HCT116 (cell line): ENCODE data around the gene MRPS23. TPM values are rescaled to one million over a fixed set of nuclear protein-coding genes. Genes with fewer than 3 reads are reported as not detected.

Experiments
- ATAC-seq: fragments of 200-7000 bp; cut with Tn5 transposase; 2 replicates; pipeline ENCODE4 v1.9.1; 2020; ENCODE audit warnings: mild to moderate bottlenecking, moderate library complexity
- BruUV-seq: library from RNA; stranded (reverse); fragments of 400-500 nt; replicated peaks from 2 replicates; lab custom pipeline; 2021; lab: Mats Ljungman, UMichigan
- CTCF ChIA-PET: fragments of 300-600 bp; sonication (Branson Sonifier 250); formaldehyde crosslinking; loops from one replicate; lab custom pipeline; 2021; ENCODE audit warnings: antibody characterized with exemption; lab: Charles Lee
- POLR2A ChIA-PET: fragments of 300-600, 350-600 bp; sonication (Branson Sonifier 250); formaldehyde crosslinking; loops from one replicate; lab custom pipeline; 2021; ENCODE audit warnings: antibody characterized with exemption; lab: Charles Lee
- RAD21 ChIA-PET, 2 experiments: fragments of 300-600 bp; sonication (Branson Sonifier 250); formaldehyde crosslinking; loops; one replicate each; lab custom pipeline; 2023; ENCODE audit warnings: low total read pairs in 2 of 2; ENCODE audit not compliant: uncharacterized antibody in 2 of 2, unreplicated experiment in 2 of 2, low non-redundant PET in 1 of 2; lab: Charles Lee
- DNase-seq: peaks from one replicate; pipeline ENCODE4 v3.0.0-alpha.2; 2010; ENCODE audit warnings: low read depth, low spot score
- H2AFZ ChIP-seq: fragments of 200-600 bp; shearing (Covaris generic), sonication (generic); 2 replicates; pipeline ENCODE4 v1.6.1; 2017; ENCODE audit warnings: low read depth, mixed run types, mixed read lengths, antibody characterized with exemption, low read length; ENCODE audit not compliant: poor library complexity, severe bottlenecking
- H3K27ac ChIP-seq: 2 replicates; pipeline ENCODE4 v1.5.1; 2012; ENCODE audit warnings: low read depth, low read length
- H3K27me3 ChIP-seq: fragments of 200-600 bp; sonication (generic); 2 replicates; pipeline ENCODE4 v1.6.1; 2016; ENCODE audit warnings: mixed run types, low read length, mixed read lengths; ENCODE audit not compliant: insufficient read depth
- H3K36me3 ChIP-seq, 2 experiments: fragments of 200-500 bp in 1 of 2; fragments of 200-600 bp in 1 of 2; sonication (Bioruptor generic) in 1 of 2; sonication (generic) in 1 of 2; 2 replicates each; pipeline versions ENCODE4 v1.5.1 to v1.6.1; 2014 to 2016; ENCODE audit warnings: low read length in 2 of 2, inconsistent platforms in 1 of 2, mixed read lengths in 1 of 2, mixed run types in 1 of 2; ENCODE audit not compliant: insufficient read depth in 2 of 2, control insufficient read depth in 1 of 2
- H3K4me1 ChIP-seq, 2 experiments: fragments of 200-600 bp in 1 of 2; sonication (generic) in 1 of 2; 2 replicates each; pipeline versions ENCODE4 v1.5.1 to v1.6.1; 2012 to 2017; ENCODE audit warnings: low read length in 2 of 2, inconsistent platforms in 1 of 2, mild to moderate bottlenecking in 1 of 2, mixed read lengths in 1 of 2, mixed run types in 1 of 2, moderate library complexity in 1 of 2; ENCODE audit not compliant: insufficient read depth in 2 of 2, control insufficient read depth in 1 of 2
- H3K4me2 ChIP-seq: fragments of 200-600 bp; sonication (generic); 2 replicates; pipeline ENCODE4 v1.6.1; 2017; ENCODE audit warnings: mixed run types, low read length, mixed read lengths
- H3K4me3 ChIP-seq, 2 experiments: fragments of 200-600 bp in 1 of 2; sonication (generic) in 1 of 2; replicated peaks in 1 of 2; 2 replicates each; pipeline ENCODE4 v1.5.1; 2011 to 2016; ENCODE audit warnings: low read length in 2 of 2, control low read depth in 1 of 2, low read depth in 1 of 2, mild to moderate bottlenecking in 1 of 2, mixed read lengths in 1 of 2, mixed run types in 1 of 2
- H3K79me2 ChIP-seq: fragments of 200-600 bp; sonication (generic); 2 replicates; pipeline ENCODE4 v1.6.1; 2017; ENCODE audit warnings: mild to moderate bottlenecking, mixed run types, low read length, moderate library complexity, mixed read lengths; ENCODE audit not compliant: insufficient read depth
- H3K9ac ChIP-seq: fragments of 200-600 bp; sonication (generic); 2 replicates; pipeline ENCODE4 v1.6.1; 2016; ENCODE audit warnings: low read length, mixed read lengths
- H3K9me2 ChIP-seq: fragments of 200-600 bp; sonication (generic), shearing (Covaris generic); 2 replicates; pipeline ENCODE4 v1.6.1; 2017; ENCODE audit warnings: mixed run types, mild to moderate bottlenecking, moderate library complexity; ENCODE audit not compliant: insufficient read depth
- H3K9me3 ChIP-seq, 2 experiments: fragments of 200-500 bp in 1 of 2; fragments of 200-600 bp in 1 of 2; sonication (Bioruptor generic) in 1 of 2; sonication (generic) in 1 of 2; 2 replicates each; pipeline ENCODE4 v1.6.1; 2014 to 2017; ENCODE audit warnings: low read length in 2 of 2, mixed read lengths in 2 of 2, inconsistent platforms in 1 of 2, low read depth in 1 of 2, mild to moderate bottlenecking in 1 of 2, mixed run types in 1 of 2, moderate library complexity in 1 of 2; ENCODE audit not compliant: control insufficient read depth in 1 of 2, insufficient read depth in 1 of 2
- H4K20me1 ChIP-seq: fragments of 200-600 bp; sonication (generic), shearing (Covaris generic); 2 replicates; pipeline ENCODE4 v1.6.1; 2017; ENCODE audit warnings: mixed run types, mild to moderate bottlenecking, moderate library complexity; ENCODE audit not compliant: insufficient read depth
- CEBPB ChIP-seq: IDR thresholded peaks from 2 replicates; pipeline ENCODE4 v1.6.1; 2012; ENCODE audit warnings: low read depth
- CTCF ChIP-seq, 3 experiments: fragments of 200-600 bp in 1 of 3; sonication (generic) in 1 of 3; IDR thresholded peaks in 2 of 3; conservative IDR thresholded peaks in 1 of 3; 2 replicates each; pipeline ENCODE4 v1.5.1; 2012 to 2017; ENCODE audit warnings: low read depth in 2 of 3, low read length in 2 of 3, antibody characterized with exemption in 1 of 3, borderline replicate concordance in 1 of 3, control low read depth in 1 of 3, mild to moderate bottlenecking in 1 of 3, mixed read lengths in 1 of 3, mixed run types in 1 of 3, moderate library complexity in 1 of 3; ENCODE audit not compliant: insufficient read depth in 1 of 3
- ELF1 ChIP-seq: IDR thresholded peaks from 2 replicates; pipeline ENCODE4 v1.6.1; 2012; ENCODE audit warnings: low read depth, borderline replicate concordance
- EZH2 ChIP-seq: fragments of 200-600 bp; sonication (generic); IDR thresholded peaks from 2 replicates; pipeline ENCODE4 v1.6.1; 2017; ENCODE audit warnings: antibody characterized with exemption, mixed run types
- MAX ChIP-seq: IDR thresholded peaks from 2 replicates; pipeline ENCODE4 v1.6.1; 2012
- POLR2A ChIP-seq: IDR thresholded peaks from 2 replicates; pipeline ENCODE4 v1.7.0; 2011; ENCODE audit warnings: borderline replicate concordance; ENCODE audit not compliant: insufficient read depth, insufficient read length; ENCODE audit errors: extremely low read depth
- SIN3A ChIP-seq: IDR thresholded peaks from 2 replicates; pipeline ENCODE4 v1.6.1; 2012; ENCODE audit warnings: low read depth
- SRF ChIP-seq: IDR thresholded peaks from 2 replicates; pipeline ENCODE4 v1.6.1; 2012; ENCODE audit warnings: low read depth
- YY1 ChIP-seq: IDR thresholded peaks from 2 replicates; pipeline ENCODE4 v1.6.1; 2011; ENCODE audit warnings: low read length, low read depth, moderate library complexity, mild to moderate bottlenecking; ENCODE audit not compliant: insufficient replicate concordance; ENCODE audit errors: extremely low read depth
- ZFX ChIP-seq: fragments of 450-650 bp; IDR thresholded peaks from 2 replicates; pipeline ENCODE4 v1.6.1; 2017
- intact Hi-C: fragments of 100-400 bp; cut with micrococcal nuclease; formaldehyde crosslinking; loops from 2 replicates; pipeline ENCODE4 v1.10.0; 2022
- total RNA-seq: library from RNA; stranded (reverse); gene quantifications from one replicate; pipeline ENCODE4 v1.2.1, GENCODE V29; 2021; ENCODE audit not compliant: unreplicated experiment

MRPS23 gene
- total RNA-seq, 1 experiment from 2014 or later: 109 TPM

- TF ChIP-seq ZFX: peak; percentile 14; the same call in 1 of the 2 replicates
- TF ChIP-seq YY1: no peak
- no peak for TF ChIP-seq EZH2
- no peak for TF ChIP-seq POLR2A
- no peak for TF ChIP-seq CEBPB
- TF ChIP-seq SIN3A: no peak
- TF ChIP-seq, all 23 proteins: peak for 1
- no peak overlapping the region for H3K4me2 ChIP-seq
- H3K79me2 ChIP-seq: no peaks in the 10 kb centered on the region
- BruUV-seq: no TSS peak
- H3K27me3 ChIP-seq: no peaks in the 10 kb centered on the region
- H4K20me1 ChIP-seq: no peaks in the 10 kb centered on the region
- H3K9me3 ChIP-seq: no peaks in the 10 kb centered on the region
- intact Hi-C loops: no loop called here
- no peak overlapping the region for H3K4me3 ChIP-seq
- no peaks in the 10 kb centered on the region for H3K9me2 ChIP-seq
- ChIA-PET CTCF (interaction anchor here (1.2 to 12.4 kb wide), 5 partner anchors 12 to 138 kb away, joined by 3 to 288 read pairs (median 28); partner anchors contain the start of gene VEZF1), RAD21 (interaction anchor here in 1 of 2 experiments (0.7 to 0.8 kb wide), 2 partner anchors 46 to 138 kb away, joined by 3 read pairs; no protein-coding TSS in a partner anchor), POLR2A (no interaction called here)
- H2AFZ ChIP-seq: no peak overlapping the region
- no peak for ATAC-seq
- no peak overlapping the region for H3K9ac ChIP-seq
- H3K27ac ChIP-seq: no peak overlapping the region
- peaks cover 37 to 58% of the 10 kb centered on the region in 2 experiments for H3K4me1 ChIP-seq
- no peak for DNase-seq
- H3K36me3 ChIP-seq: no peaks in the 10 kb centered on the region
Measured at GRCh38 chr17:57856792-57857620, 7.2 kb upstream of the MRPS23 start.

GRCh38 chr17:57855391-57856035 is 5.7 kb upstream of the MRPS23 start:
- ChIA-PET POLR2A (no interaction called here), CTCF (interaction anchor here (12.4 kb wide), 1 partner anchor 140 kb away, joined by 288 read pairs; the partner anchor contains the start of gene VEZF1), RAD21 (no interaction called here)
- H3K36me3 ChIP-seq: no peaks in the 10 kb centered on the region
- H3K9ac ChIP-seq: no peak overlapping the region
- no peak for TF ChIP-seq ELF1
- TF ChIP-seq CEBPB: no peak
- TF ChIP-seq SRF: no peak
- TF ChIP-seq EZH2: no peak
- no peak for TF ChIP-seq SIN3A
- TF ChIP-seq MAX: no peak
- no peak for TF ChIP-seq CTCF (IDR thresholded peaks at IDR 0.05 in 2 of 3, conservative IDR thresholded peaks at IDR 0.05 in 1 of 3; ENCODE audit: borderline replicate concordance in 1 of 3, insufficient read depth in 1 of 3, low read depth in 2 of 3, low read length in 2 of 3)
- intact Hi-C loops: no loop called here
- BruUV-seq: no TSS peak
- H3K27me3 ChIP-seq: no peaks in the 10 kb centered on the region
- H3K4me1 ChIP-seq: peaks cover 28 to 56% of the 10 kb centered on the region in 2 experiments
- DNase-seq (no peak), ATAC-seq (no peak)
- no peaks in the 10 kb centered on the region for H3K9me3 ChIP-seq
- peaks cover 5% of the 10 kb centered on the region; the same call in 1 of the 2 replicates for H3K79me2 ChIP-seq
- no peak overlapping the region for H3K4me3 ChIP-seq
- no peaks in the 10 kb centered on the region for H3K9me2 ChIP-seq
- no peaks in the 10 kb centered on the region for H4K20me1 ChIP-seq
- H3K4me2 ChIP-seq: no peak overlapping the region
- no peak overlapping the region for H3K27ac ChIP-seq
- no peak overlapping the region for H2AFZ ChIP-seq
